ENCODE measurements around the gene ZBTB7C.

ZBTB7C gene

DNA sequence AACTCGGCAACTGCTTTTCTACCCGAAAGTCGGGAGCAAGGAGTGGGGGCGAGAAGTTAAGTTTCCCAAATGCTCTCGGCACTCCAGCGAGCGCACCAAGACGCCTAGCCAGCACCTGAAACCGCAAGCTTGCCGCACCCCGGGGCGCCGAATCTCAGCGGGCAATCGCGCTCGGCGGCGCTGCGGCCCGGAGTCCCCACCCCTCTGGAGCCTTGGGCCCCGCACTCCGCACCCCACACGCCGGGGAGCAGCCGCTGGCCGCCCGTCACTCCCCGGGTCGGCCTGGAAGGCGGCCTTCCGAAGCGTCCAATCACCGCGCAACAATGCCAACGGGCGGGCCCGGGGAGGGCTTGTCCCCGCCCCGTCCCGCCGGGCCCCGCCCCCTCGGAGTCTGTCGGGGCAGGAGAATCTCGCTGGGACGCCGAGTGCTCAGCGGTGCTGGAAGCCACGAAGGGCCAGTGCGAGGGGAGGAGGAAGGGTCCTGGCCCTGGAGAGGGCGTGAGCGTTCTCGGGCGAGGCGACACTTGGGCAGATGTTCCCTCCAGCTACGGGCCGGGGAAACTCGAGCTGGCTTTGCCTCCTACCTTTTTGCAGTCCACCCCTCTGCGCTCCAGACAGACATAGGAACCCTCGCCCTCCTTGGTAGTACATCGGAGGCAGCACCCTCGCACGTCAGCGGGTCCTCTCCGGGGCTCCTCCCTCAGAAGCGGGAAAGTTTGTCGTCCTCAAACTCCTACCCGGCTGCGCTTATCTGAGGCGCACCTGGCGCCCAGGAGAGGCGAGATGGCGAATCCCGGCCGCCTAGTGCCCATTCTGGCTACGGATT is 1.1 kb upstream of the ZBTB7C start:
- ChIA-PET POLR2A (no interaction called here), CTCF (no interaction called here)
- TF ChIP-seq, protein P1, sequence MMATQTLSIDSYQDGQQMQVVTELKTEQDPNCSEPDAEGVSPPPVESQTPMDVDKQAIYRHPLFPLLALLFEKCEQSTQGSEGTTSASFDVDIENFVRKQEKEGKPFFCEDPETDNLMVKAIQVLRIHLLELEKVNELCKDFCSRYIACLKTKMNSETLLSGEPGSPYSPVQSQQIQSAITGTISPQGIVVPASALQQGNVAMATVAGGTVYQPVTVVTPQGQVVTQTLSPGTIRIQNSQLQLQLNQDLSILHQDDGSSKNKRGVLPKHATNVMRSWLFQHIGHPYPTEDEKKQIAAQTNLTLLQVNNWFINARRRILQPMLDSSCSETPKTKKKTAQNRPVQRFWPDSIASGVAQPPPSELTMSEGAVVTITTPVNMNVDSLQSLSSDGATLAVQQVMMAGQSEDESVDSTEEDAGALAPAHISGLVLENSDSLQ (IDR thresholded peaks at IDR 0.05): peak; percentile 83
- TF ChIP-seq CTBP1 (IDR thresholded peaks at IDR 0.05; ENCODE audit: borderline replicate concordance) (no peak), FOXM1 (IDR thresholded peaks at IDR 0.05; ENCODE audit: borderline replicate concordance) (no peak), TARDBP (IDR thresholded peaks at IDR 0.05) (no peak), NFRKB (IDR thresholded peaks at IDR 0.05) (no peak), HDGF (IDR thresholded peaks at IDR 0.05; ENCODE audit: borderline replicate concordance) (no peak), LEF1 (IDR thresholded peaks at IDR 0.05; ENCODE audit: borderline replicate concordance) (no peak), SP1 (IDR thresholded peaks at IDR 0.05) (no peak), ARNT (IDR thresholded peaks at IDR 0.05) (no peak), FOXK2 (IDR thresholded peaks at IDR 0.05) (no peak), FOXA1 (IDR thresholded peaks at IDR 0.05) (no peak), BHLHE40 (IDR thresholded peaks at IDR 0.05; ENCODE audit: borderline replicate concordance) (no peak), SUZ12 (IDR thresholded peaks at IDR 0.05) (no peak), L3MBTL2 (conservative IDR thresholded peaks at IDR 0.05) (peak; percentile 50), ELF4 (IDR thresholded peaks at IDR 0.05) (no peak), ZNF384 (IDR thresholded peaks at IDR 0.05) (no peak)
- peak; percentile 83 for DNase-seq (ENCODE audit: extremely low spot score)

GRCh38 chr18:48409591-48410094 is 460 bp upstream of the ZBTB7C start:
- peak; percentile 14 for DNase-seq (ENCODE audit: extremely low spot score)
- TF ChIP-seq FOXM1 (IDR thresholded peaks at IDR 0.05; ENCODE audit: borderline replicate concordance): no peak
- TF ChIP-seq, protein P1 (IDR thresholded peaks at IDR 0.05): no peak
- TF ChIP-seq LEF1 (IDR thresholded peaks at IDR 0.05; ENCODE audit: borderline replicate concordance): no peak
- TF ChIP-seq BHLHE40 (IDR thresholded peaks at IDR 0.05; ENCODE audit: borderline replicate concordance): no peak
- TF ChIP-seq TARDBP (IDR thresholded peaks at IDR 0.05): no peak
- TF ChIP-seq ELF4 (IDR thresholded peaks at IDR 0.05): no peak
- TF ChIP-seq SP1 (IDR thresholded peaks at IDR 0.05): no peak
- POLR2A ChIA-PET: no interaction called here
- CTCF ChIA-PET: no interaction called here

- no peak for TF ChIP-seq FOXM1 (IDR thresholded peaks at IDR 0.05; ENCODE audit: borderline replicate concordance)
- TF ChIP-seq SUZ12 (IDR thresholded peaks at IDR 0.05): no peak
- no peak for TF ChIP-seq ELF4 (IDR thresholded peaks at IDR 0.05)
- no peak for TF ChIP-seq L3MBTL2 (conservative IDR thresholded peaks at IDR 0.05)
- no peak for TF ChIP-seq FOXK2 (IDR thresholded peaks at IDR 0.05)
- no peak for TF ChIP-seq NFRKB (IDR thresholded peaks at IDR 0.05)
- no peak for TF ChIP-seq CTBP1 (IDR thresholded peaks at IDR 0.05; ENCODE audit: borderline replicate concordance)
- POLR2A ChIA-PET: no interaction called here
- DNase-seq (ENCODE audit: extremely low spot score): no peak
Measured at GRCh38 chr18:48408111-48408726, 964 bp downstream of the ZBTB7C start.

DNA sequence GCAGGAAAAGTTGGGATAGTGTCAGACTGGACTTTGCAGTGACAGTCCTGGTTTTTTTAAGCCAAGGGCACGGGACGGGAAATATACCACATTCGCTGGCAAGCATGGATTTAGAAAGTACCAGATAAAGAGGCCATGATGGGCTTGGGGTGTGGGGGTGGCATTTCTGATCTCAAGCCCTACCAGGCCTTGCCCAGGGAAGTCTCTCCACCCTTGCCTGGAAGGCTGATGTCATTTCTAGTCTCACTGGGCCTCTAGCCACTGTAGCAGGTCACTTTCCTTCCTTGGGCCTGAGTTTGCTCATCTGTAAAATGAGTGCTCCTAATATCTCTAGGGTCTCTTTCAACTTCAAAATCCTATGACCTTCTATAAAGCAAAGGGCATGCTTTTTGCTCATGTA is 1.8 kb downstream of the ZBTB7C start:
- POLR2A ChIA-PET: no interaction called here
- TF ChIP-seq CTBP1 (IDR thresholded peaks at IDR 0.05; ENCODE audit: borderline replicate concordance): no peak
- CTCF ChIA-PET: no interaction called here
- DNase-seq (ENCODE audit: extremely low spot score): no peak

More at GRCh38 chr18:48408111-48408726, 964 bp downstream of the ZBTB7C start:
- CTCF ChIA-PET: no interaction called here

DNA sequence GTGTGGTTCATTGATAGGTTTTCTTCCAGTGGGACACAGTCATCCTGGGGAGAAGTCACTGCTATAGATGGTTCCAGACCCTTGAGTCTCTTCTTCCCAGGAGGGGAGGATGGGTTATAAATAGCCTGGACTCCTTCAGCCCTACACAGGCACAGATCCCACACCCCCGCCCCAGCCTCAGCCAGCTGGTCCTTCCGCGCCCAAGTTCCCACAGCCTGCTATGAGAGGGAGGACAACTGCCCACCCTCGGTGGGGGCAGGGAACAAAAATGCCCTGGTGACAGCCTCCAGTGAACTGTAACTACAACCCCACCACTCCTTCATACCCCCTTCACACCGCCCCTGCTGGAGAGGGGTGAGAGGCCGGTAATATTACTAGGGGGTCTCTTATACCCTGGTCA is 3.2 kb downstream of the ZBTB7C start:
- no peak for TF ChIP-seq ELF4 (IDR thresholded peaks at IDR 0.05)
- no peak for TF ChIP-seq SP1 (IDR thresholded peaks at IDR 0.05)
- no peak for TF ChIP-seq NFRKB (IDR thresholded peaks at IDR 0.05)
- TF ChIP-seq HDGF (IDR thresholded peaks at IDR 0.05; ENCODE audit: borderline replicate concordance): no peak
- TF ChIP-seq FOXK2 (IDR thresholded peaks at IDR 0.05): no peak
- TF ChIP-seq L3MBTL2 (conservative IDR thresholded peaks at IDR 0.05): no peak
- TF ChIP-seq, protein P1 (IDR thresholded peaks at IDR 0.05): no peak
- ChIA-PET POLR2A (no interaction called here), CTCF (no interaction called here)
- no peak for DNase-seq (ENCODE audit: extremely low spot score)

- ChIA-PET POLR2A (no interaction called here), CTCF (interaction anchor here (1.0 kb wide), 1 partner anchor 40 kb away, joined by 3 read pairs; no protein-coding TSS in a partner anchor)
- TF ChIP-seq SP1 (IDR thresholded peaks at IDR 0.05): no peak
- TF ChIP-seq FOXK2 (IDR thresholded peaks at IDR 0.05): no peak
- TF ChIP-seq ZNF384 (IDR thresholded peaks at IDR 0.05): no peak
- TF ChIP-seq FOXM1 (IDR thresholded peaks at IDR 0.05; ENCODE audit: borderline replicate concordance): no peak
- no peak for TF ChIP-seq NFRKB (IDR thresholded peaks at IDR 0.05)
- TF ChIP-seq CTBP1 (IDR thresholded peaks at IDR 0.05; ENCODE audit: borderline replicate concordance): no peak
- no peak for TF ChIP-seq TARDBP (IDR thresholded peaks at IDR 0.05)
- no peak for TF ChIP-seq ARNT (IDR thresholded peaks at IDR 0.05)
- TF ChIP-seq LEF1 (IDR thresholded peaks at IDR 0.05; ENCODE audit: borderline replicate concordance): no peak
- no peak for DNase-seq (ENCODE audit: extremely low spot score)
Measured at GRCh38 chr18:48404716-48405507, 4.3 kb downstream of the ZBTB7C start.
